GM19351 (cell line): ENCODE measurements around the gene PPP1R3G.
"Not testable (repeated sequence)": the region's sequence is repeated elsewhere in the genome, so short reads cannot be mapped to it uniquely, and the experiment has no call there.

Experiments
- ATAC-seq: cut with Tn5 transposase; IDR thresholded peaks from one replicate; pipeline ENCODE4 v1.9.1; 2021; ENCODE audit warnings: mild to moderate bottlenecking, moderate library complexity; ENCODE audit not compliant: unreplicated experiment

PPP1R3G gene

DNA sequence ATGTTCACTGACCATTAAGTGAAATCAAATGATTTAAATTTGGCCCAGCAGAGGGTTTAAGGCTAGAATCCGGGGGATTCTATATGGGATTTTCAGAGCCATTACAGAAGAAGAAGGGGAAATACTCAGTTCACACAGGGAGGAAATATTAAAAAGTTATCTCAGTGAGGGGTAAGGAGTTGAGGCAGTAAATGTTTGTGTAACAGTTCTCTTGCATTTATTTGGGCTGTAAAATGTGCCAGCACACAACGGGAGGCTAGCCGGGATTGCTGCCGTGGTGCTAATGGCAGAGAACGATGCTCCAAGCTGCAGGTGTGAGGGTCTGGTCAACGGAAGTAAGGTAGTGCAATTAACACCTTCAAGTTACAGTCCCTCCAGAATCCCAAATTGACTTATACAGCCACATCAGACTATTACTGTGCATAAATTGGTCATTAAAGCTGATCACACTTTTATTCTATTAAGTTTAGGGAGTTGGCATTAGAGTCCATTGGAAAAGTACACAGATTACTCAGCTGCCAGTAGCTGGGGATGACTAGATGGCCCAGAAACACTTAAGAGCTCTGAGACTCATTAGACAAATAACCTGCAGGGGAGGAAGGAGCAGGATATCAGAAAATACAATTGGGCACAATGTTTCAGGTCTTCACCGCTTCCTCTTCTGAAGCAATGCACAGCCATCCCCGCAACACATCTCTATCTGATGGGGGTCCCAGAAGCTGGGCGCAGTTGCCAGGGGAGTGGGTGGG is 31.3 kb downstream of the PPP1R3G start:
- ATAC-seq, result no peak

DNA sequence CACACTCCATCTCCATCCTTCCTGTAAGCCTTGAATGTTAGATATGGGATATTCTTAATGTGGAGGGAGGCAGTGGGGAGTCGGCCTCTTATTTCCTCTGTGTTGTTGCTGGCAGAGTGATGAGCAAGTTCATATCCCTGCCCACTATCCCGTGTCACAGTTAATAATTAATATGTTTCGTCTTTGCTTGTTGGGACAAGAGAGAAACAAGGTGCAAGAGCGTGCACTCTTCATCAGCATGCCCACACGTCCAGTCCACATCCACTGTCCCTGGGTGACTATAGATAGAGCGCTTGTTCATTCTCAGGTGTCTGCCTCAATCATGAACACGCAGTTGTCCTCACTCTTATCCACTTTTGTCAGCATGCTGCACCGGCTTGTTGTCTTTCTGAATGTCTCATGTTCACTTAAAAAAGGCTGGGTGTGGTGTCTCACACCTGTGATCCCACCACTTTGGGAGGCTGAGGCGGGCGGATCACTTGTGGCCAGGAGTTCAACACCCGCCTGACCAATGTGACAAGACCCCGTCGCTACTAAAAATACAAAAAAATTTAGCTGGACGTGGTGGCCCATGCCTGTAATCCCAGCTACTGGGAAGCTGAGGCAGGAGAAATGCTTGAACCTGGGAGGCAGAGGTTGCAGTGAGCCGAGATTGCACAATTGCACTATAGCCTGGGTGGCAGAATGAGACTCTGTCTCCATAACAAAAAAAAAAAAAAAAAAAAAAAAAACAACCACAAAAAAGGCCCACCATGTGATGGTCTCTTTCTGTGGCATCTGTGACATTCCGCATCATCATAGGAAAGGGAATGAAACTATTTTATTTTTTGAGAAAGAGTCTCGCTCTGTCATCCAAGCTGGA is 34.2 kb downstream of the PPP1R3G start:
- no peak for ATAC-seq

DNA sequence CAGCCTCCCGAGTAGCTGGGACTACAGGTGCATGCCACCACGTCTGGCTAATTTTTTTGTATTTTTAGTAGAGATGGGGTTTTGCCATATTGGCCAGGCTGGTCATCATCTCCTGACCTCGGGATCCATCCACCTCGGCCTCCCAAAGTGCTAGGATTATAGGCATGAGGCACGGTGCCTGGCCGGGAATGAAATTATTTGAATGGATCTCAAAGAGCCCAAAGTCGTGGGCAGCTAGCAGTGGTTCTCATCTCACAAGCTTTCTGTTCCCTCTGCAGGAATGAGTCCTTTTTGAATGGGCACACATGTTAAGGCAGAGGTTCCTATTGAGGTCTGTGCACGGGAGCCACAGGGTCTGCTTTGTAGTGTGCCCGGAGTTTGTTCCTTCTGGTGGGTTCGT is 34.9 kb downstream of the PPP1R3G start:
- no peak for ATAC-seq

DNA sequence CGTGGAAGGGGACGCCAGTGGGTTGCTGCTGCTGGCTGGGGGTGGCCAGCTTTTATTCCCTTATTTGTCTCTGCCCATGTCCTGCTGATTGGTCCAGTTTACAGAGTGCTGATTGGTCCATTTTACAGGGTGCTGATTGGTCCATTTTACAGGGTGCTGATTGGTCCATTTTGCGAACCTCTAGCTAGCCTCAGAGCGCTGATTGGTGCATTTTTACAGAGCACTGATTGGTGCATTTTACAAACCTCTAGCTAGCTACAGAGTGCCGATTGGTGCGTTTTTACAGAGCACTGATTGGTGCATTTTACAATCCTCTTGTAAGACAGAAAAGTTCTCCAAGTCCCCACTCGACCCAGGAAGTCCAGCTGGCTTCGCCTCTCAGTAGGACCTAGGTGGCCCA is 35.4 kb downstream of the PPP1R3G start:
- not testable (repeated sequence) for ATAC-seq

DNA sequence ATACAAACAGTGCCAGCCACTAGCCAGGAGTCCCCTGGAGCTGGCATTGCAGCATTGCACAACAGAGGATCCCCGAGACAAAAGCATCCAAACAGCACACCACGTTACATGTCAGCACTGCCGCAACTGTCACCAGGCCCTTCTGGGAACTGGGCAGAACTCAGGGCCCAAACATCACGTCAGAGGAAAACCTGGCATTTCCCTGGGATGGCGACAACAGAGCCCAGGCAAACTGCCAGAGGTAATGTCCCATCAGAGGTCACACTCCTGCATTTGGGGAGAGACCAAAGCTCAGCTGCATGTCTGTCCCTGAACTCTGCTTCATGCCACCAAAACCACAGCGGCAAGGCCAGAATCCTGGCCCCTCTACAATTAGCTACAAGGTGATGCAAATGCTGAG is 36.3 kb downstream of the PPP1R3G start:
- ATAC-seq, result no peak

DNA sequence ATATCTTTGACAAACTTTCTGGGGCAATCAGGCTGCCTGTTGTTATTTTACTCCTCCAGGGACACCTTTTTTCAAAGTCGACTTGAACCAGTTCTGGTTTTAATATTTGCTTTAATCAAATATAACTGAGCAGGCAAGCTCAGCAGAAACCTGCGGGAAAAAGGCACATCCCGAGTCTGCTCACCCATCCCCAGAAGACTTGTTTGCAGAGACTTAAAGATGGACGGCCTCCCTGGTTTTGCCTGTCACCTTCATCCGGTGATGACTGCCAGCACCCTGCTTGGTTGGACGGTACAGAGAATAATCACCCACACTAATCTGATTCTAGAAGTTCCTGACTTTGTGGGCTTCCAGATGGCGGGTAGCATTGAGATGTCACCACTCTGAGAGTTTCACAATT is 36.8 kb downstream of the PPP1R3G start:
- no peak for ATAC-seq

DNA sequence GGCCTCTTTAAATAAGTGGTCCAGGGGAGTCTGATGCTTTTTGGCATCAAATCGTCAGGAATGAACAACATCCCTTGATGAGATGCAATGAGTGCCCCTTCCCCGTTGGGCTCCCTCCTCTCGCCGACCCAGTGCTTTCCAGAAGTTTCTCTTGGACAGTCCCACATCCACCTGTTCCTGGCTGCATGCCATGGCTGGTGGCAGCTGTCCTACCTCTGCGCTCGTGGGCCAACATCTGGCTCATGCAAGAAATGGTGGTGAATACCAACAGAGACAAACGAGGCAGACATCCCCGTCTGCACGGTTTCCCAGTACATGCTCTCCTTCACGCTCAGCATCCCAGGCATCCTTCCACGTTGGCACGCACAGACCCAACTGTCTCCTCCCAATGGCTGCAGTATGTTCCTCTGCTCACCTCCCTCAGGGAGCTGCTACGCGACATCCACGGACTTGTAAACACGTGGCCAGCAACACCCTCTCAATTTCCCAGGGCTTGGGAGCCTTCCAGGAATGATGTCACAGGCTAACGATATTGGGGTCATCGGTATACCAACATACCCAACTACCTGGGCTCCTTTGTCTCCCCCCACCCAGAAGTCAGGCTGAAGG is 37.5 kb downstream of the PPP1R3G start:
- no peak for ATAC-seq

DNA sequence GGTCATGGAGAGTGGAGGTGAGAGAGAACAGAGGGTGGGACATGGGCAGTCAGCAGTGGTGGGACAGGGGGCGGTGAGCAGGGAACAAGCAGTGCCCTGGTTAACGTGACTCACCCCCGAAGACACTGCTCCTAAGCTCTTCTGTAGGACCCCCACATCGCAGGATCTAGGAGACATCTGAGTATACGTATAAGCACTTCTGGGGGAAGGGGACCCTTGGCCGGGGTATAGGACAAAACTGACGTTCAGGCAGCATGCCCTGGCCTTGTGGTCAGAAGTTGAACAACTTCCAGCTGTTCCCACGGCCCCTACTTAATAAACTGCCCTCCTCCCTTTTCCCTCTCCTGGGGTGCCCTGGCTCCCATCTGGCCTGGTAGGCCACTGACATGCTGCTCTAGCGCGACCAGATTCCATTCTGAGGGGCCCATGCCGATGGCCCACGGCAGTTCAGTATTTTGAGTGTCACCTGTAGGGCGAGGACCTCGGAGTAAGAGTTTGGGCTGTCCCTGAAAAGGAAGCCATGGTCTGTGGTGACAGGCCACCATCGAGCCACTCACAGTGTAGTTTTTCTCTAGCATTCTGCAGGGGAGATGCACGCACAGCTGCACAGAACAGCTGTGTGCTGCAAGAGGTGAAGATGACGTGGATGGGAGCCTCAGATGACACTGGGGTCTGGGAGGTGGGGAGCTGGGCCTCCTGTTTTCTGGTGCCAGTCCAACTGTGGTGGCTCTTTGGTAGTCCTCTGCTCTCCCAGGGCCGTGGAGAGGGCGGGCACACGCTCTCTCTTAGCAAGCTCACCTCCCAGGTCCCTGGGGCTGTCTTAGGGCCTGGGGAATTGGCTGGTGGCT is 38.4 kb downstream of the PPP1R3G start:
- ATAC-seq, result no peak

DNA sequence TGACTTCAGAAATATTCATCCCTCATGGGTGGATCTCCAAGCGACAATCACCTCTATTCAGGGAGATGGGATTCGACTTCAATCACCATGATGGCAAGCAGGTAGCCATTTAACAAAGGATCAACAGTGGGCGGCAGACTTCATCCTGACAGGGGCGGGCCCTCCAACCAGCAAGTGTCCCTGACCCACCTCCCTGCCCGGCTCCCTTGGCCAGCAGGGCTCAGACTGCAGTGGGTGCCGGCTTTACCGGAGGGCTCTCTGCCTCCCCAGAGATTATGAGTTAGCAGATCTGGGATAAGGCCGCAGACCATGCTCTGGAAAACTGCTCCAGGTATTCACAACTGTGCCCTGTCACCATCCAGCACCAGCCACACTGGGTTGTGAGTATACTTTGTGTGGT is 39.4 kb downstream of the PPP1R3G start:
- ATAC-seq, result no peak

DNA sequence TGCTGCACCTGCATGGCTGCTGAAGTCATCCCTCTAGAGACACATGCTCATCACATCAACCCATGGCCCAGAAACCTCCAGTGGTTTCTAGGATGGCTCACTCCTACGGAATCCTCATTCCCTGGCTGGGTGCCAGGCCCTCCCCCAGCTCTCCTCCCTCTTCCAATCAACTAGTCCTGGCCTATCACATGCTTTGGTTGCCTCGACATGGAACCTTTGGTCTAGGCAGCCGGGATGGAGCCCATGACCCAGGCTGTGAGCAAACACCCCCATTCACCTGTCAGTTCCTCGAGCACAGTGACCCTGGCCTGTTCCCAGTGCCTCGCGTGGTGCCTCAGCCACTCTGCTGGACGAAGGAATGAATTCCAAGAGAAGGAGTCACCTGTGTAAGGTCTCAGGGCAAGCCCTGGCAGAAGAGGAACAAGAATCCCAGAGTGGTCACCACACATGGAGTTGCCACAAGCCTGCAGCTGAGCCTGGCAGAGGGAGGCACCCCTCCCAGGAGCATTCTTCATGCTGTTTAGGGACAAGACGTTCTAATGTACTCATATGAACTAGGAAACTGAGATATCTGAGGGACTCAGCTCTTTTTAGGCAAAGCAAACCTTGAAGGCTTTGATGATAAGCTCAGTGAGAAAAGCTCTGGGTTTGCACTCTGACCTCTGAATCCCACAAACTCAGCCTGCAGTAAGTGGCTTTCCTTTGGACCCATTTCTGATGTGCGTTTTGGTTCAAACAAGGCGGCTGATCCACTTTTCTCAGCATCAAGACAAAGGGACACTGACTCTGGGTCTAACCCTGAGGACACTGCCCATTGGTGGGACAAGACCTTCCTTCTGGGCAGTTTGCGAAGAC is 40.2 kb downstream of the PPP1R3G start:
- ATAC-seq, result no peak

DNA sequence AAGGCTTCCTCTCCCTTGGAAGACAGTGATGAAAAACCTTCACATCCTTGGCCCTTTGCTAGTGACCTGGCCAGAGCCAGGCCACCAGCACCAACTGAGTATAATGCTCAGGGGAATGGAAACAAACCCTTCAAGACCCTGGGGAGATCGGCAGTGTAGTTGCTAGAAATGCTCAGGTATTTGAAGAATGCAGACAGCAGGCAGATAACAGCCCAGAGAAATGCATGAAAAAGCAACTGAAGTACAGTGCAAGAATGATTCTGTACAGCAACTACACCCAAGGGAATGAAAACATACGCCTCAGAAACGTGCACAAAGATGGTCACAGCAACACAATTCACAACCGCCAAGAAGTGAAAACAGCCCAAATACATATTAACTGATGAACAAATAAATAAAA is 41.1 kb downstream of the PPP1R3G start:
- no peak for ATAC-seq

DNA sequence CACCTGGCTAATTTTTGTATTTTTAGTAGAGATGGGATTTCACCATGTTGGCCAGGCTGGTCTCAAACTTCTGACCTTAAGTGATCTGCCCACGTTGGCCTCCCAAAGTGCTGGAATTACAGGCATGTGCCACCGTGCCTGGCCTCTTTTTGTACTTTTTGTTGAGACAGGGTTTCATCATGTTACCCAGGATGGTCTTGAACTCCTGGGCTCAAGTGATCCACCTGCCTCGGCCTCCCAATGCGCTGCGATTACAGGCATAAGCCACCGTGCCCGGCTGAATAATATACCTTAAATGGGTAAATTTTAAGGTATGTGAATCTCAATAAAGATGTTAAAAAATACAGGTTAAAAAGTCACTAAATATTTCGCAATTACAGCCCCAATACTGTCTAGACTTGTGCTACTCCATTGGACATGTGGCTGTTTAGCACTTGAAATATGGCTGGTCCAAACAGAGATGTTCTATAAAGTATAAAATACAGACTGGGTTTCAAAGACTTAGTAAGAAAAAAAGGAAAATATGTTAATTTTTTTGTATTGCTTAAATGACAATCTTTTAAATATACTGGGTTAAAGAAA is 42.1 kb downstream of the PPP1R3G start:
- ATAC-seq, result no peak

DNA sequence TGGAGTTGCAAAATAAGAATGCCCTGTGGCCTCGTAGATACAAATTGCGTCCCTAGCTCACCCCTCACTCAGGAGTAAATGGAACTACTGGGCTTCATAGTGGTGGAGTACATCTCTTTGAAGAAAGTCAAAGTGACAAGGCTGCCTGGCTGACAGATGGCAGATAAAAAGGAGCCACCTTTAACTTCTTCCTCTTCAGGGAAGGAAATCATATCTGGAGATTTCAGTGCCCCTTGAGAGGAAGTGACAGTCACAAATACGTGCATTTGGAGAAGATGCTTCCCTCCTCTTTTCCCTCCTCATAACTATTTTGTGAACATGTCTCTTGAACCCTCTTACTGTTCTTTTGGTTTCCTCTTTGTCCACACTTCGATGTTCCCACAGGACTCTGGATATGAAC is 43.2 kb downstream of the PPP1R3G start:
- no peak for ATAC-seq

DNA sequence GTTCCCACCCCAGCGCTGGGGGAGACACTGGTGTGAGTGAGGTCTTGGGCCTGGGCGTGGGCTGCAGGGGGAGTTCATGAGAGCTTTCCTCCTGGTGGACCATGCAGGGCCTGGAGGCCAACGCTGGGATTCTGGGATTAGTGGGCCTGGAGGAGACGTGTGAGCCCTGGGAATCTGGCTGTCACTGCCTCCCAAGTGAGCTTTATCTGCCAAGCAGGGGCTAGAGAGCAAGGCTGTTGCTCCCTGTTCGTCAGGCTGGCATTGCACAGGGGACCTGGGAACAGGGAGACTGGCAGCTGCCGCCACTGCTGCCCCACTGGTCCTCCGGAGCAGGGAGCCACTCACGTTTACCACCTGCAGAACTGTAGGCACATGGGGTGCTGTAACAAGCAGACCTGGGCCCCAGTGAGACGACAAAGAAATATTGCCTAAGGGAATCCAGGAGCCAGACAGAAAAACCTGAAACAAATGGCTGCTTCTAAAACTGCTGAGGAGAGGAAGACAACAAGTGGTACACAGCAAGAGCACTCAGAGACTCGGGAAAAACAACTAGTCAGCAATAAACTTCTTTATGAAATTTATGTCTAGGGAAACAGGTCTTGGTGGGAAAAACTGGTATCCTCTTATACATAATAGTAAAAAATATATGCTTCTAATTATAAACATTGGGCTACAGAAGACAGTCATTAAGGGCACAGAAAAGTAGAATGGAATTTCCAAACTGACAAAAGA is 45.2 kb downstream of the PPP1R3G start:
- no peak for ATAC-seq

DNA sequence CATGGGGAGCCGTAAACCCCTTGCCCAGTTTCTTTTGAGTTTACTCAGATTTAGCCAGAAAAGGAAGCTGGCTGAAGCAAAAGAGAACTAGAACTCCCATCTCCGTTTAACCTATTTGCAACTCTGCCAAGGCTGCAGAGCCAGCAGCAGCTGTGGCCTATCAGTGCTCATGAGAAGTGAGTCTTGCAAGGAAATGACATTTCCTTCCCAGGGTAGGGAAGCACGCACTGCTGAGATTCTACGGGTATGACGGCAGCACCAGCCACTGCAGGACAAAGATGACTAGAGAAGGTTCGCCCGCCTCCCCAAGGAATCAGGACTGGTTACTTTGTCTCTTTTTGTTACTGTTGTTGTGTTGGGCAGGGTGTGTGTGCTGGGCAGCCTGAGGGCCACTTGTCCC is 47.6 kb downstream of the PPP1R3G start:
- ATAC-seq, result peak; percentile 68

DNA sequence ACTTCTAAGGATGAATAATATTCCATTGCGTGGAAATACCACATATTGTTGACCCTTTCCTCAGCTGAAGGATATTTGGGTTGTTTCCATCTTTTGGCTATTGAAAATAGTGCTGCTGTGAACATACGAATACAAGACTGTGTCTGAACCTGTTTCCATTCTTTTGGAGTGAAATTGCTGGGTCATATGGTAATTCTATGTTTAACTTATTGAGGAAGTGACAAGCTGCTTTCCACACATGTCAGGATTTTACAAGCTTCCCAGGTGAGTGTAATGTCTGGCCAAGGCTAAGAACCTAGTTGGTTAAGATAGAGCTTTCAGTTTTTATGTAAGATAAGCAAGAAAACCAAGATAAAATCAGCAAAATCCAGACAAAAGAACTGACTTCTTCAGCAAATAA is 48.8 kb downstream of the PPP1R3G start:
- ATAC-seq, result no peak

DNA sequence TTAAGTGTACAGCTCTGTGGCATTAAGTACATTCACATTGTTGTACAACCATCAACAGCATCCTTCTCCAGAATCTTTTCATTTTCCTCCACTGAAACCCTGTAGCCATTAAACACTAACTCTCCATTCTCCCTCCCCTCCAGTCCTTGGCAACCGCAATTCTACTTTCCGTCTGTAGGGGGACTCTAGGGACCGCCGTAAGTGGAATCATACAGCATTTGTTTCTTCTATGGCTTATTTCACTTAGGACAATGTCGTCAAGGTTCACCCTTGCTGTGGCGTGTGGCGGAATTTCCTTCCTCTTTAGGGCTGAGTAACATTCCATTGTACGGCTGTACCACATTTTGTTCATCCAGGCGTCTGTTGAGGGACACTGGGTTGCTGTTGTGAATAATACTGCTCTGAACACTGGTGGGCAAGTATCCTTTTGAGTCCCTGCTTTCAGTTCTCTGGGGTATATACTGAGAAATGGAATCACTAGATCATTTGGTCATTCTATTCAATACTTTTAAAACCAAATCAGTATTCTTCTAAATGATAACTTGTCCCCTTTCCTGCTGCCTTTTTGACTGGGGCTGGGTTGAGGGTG is 50.7 kb downstream of the PPP1R3G start:
- peak; percentile 57 for ATAC-seq

DNA sequence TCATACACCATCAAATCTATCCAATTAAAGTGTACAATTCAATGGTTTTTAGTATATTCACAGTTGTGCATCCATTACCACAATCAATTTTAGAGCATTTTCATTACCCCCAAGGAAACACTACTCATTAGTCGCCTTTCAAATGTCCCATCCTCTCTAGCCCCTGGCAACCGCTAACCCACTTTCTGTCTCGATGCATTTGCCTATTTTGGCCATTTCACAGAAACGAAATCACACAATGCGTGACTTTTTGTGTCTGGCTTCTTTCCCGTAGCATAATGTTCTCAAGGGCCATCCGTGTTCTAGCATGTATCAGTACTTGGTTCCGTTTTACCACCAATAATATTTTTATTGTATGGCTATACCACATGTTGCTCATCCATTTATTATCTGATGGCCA is 51.7 kb downstream of the PPP1R3G start:
- no peak for ATAC-seq
